Neural progenitor cell (in vitro differentiated cells): ENCODE results near the gene HRH2. TPM values are rescaled to one million over a fixed set of nuclear protein-coding genes. Genes with fewer than 3 reads are reported as not detected.

Source experiments
- DNase-seq: peaks from one replicate; pipeline ENCODE4 v3.0.0-alpha.2; 2016; ENCODE audit warnings: low spot score
- H2AFZ ChIP-seq: fragments of 200-600 bp; sonication (generic); replicated peaks from 2 replicates; pipeline ENCODE4 v1.6.1; 2016; ENCODE audit warnings: antibody characterized with exemption
- H3F3A ChIP-seq: fragments of 200-600 bp; sonication (generic); 2 replicates; pipeline ENCODE4 v1.6.1; 2016; ENCODE audit warnings: antibody characterized with exemption, low read depth
- H3K27ac ChIP-seq: fragments of 200-600 bp; sonication (generic); 2 replicates; pipeline ENCODE4 v1.5.1; 2016; ENCODE audit warnings: mild to moderate bottlenecking
- H3K27me3 ChIP-seq: fragments of 200-600 bp; sonication (generic); 2 replicates; pipeline ENCODE4 v1.6.1; 2016; ENCODE audit warnings: mild to moderate bottlenecking, moderate library complexity
- H3K36me3 ChIP-seq: fragments of 200-600 bp; sonication (generic); 2 replicates; pipeline ENCODE4 v1.5.1; 2016
- H3K4me1 ChIP-seq: fragments of 200-600 bp; sonication (generic); 2 replicates; pipeline ENCODE4 v1.6.1; 2016; ENCODE audit warnings: mixed run types
- H3K4me2 ChIP-seq: fragments of 200-600 bp; sonication (generic); 2 replicates; pipeline ENCODE4 v1.6.1; 2016
- H3K4me3 ChIP-seq: fragments of 200-600 bp; sonication (generic); 2 replicates; pipeline ENCODE4 v1.5.1; 2016
- H3K79me2 ChIP-seq: fragments of 200-600 bp; sonication (generic); 2 replicates; pipeline ENCODE4 v1.6.1; 2016; ENCODE audit warnings: low read depth
- H3K9ac ChIP-seq: fragments of 200-600 bp; sonication (generic); 2 replicates; pipeline ENCODE4 v1.6.1; 2016
- H3K9me3 ChIP-seq: fragments of 200-600 bp; sonication (generic); 2 replicates; pipeline ENCODE4 v1.5.1; 2016; ENCODE audit warnings: low read depth
- H4K20me1 ChIP-seq: fragments of 200-600 bp; sonication (generic); 2 replicates; pipeline ENCODE4 v1.6.1; 2016; ENCODE audit warnings: low read depth
- H3K27ac Mint-ChIP-seq: 3 replicates; pipeline ENCODE4 v1.8.0; 2021; ENCODE audit warnings: mixed read lengths
- H3K27me3 Mint-ChIP-seq: 2 replicates; pipeline ENCODE4 v1.8.0; 2022; ENCODE audit warnings: low read depth, mild to moderate bottlenecking, inconsistent platforms, moderate library complexity, mixed read lengths; ENCODE audit not compliant: insufficient read depth
- H3K36me3 Mint-ChIP-seq: 3 replicates; pipeline ENCODE4 v1.8.0; 2021; ENCODE audit warnings: mixed read lengths
- H3K4me1 Mint-ChIP-seq: 3 replicates; pipeline ENCODE4 v1.8.0; 2021; ENCODE audit warnings: mixed read lengths
- H3K4me3 Mint-ChIP-seq: 3 replicates; pipeline ENCODE4 v1.8.0; 2021; ENCODE audit warnings: mild to moderate bottlenecking, moderate library complexity, mixed read lengths
- H3K9me3 Mint-ChIP-seq: 3 replicates; pipeline ENCODE4 v1.8.0; 2020; ENCODE audit warnings: mixed read lengths
- EZH2 ChIP-seq: fragments of 200-600 bp; sonication (generic); IDR thresholded peaks from 2 replicates; pipeline ENCODE4 v1.6.1; 2017; ENCODE audit warnings: antibody characterized with exemption, mild to moderate bottlenecking, moderate library complexity
- EZH2phosphoT487 ChIP-seq: fragments of 200-600 bp; sonication (generic); IDR thresholded peaks from 2 replicates; pipeline ENCODE4 v1.6.1; 2017; ENCODE audit warnings: antibody characterized with exemption
- total RNA-seq: library from RNA; depleted of rRNA; stranded (reverse); fragments of >200 nt; gene quantifications from 2 replicates; pipeline ENCODE4 v1.2.3, GENCODE V29; 2015; ENCODE audit warnings: low replicate concordance
- TF ChIP-seq, protein P1 (sequence below): fragments of 200-600 bp; sonication (generic); IDR thresholded peaks from 2 replicates; pipeline ENCODE4 v1.5.1; 2017; ENCODE audit warnings: antibody characterized with exemption, mild to moderate bottlenecking

Gene HRH2
- total RNA-seq, 1 donor from 2014 or later: not detected

DNA sequence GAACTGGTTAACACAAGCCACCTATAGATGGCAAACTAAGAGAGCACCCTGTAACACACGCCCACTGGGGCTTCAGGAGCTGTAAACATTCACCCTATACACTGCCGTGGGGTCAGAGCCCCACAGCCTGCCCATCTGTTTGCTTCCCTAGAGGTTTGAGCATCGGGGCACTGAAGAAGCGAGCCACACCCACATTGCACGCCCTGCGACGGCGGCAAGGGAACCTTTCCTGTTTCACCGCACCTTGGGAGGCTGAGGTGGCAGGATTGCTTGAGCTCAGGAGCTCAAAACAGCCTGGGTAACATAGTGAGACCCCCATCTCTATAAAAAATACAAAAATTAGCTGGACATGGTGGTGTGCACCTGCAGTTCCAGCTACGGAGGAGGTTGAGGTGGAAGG lies 76.6 kb downstream of the HRH2 start:
- Histone ChIP-seq H3K9ac (no peak overlapping the region), H3K4me1 (no peaks in the 10 kb centered on the region), H3K27me3 (no peaks in the 10 kb centered on the region), H4K20me1 (peaks cover 1% of the 10 kb centered on the region), H3K79me2 (no peaks in the 10 kb centered on the region), H3K9me3 (no peaks in the 10 kb centered on the region), H3K36me3 (no peaks in the 10 kb centered on the region), H2AFZ (no peak overlapping the region), H3K4me2 (no peak overlapping the region), H3K27ac (no peak overlapping the region), H3K4me3 (no peak overlapping the region), H3F3A (peaks cover 2% of the 10 kb centered on the region)
- TF ChIP-seq EZH2 (no peak), EZH2phosphoT487 (no peak)
- TF ChIP-seq, protein P1, sequence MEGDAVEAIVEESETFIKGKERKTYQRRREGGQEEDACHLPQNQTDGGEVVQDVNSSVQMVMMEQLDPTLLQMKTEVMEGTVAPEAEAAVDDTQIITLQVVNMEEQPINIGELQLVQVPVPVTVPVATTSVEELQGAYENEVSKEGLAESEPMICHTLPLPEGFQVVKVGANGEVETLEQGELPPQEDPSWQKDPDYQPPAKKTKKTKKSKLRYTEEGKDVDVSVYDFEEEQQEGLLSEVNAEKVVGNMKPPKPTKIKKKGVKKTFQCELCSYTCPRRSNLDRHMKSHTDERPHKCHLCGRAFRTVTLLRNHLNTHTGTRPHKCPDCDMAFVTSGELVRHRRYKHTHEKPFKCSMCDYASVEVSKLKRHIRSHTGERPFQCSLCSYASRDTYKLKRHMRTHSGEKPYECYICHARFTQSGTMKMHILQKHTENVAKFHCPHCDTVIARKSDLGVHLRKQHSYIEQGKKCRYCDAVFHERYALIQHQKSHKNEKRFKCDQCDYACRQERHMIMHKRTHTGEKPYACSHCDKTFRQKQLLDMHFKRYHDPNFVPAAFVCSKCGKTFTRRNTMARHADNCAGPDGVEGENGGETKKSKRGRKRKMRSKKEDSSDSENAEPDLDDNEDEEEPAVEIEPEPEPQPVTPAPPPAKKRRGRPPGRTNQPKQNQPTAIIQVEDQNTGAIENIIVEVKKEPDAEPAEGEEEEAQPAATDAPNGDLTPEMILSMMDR: no peak
- H3K4me3 Mint-ChIP-seq: no peak overlapping the region
- H3K27ac Mint-ChIP-seq: no peak overlapping the region
- peaks cover 16% of the 10 kb centered on the region for H3K27me3 Mint-ChIP-seq
- no peaks in the 10 kb centered on the region for H3K36me3 Mint-ChIP-seq
- H3K4me1 Mint-ChIP-seq: peaks cover 19% of the 10 kb centered on the region
- no peak for DNase-seq
- H3K9me3 Mint-ChIP-seq: peaks cover 8% of the 10 kb centered on the region

DNA sequence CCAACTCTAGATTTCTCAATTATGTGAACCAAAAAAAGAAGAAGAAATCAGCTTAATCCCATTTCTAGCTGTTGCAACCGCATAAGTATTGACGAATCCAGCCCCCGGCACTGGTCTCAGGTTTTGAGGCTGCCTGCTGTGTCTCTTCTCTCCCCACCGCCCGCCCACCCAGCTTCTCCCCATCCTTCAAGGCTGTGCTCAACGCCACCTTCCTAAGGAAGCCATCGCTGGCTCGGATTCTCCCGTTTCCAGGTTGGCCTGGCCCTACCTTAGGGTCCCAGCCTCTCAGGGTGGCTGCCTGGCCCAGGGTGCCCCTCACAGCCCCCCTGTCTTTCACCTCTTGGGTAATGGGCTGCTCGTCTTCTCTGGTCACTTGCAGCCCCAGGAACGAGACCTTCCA lies 77.8 kb downstream of the HRH2 start:
- no peaks in the 10 kb centered on the region for H3K79me2 ChIP-seq
- H3K36me3 ChIP-seq: no peaks in the 10 kb centered on the region
- H3K4me3 Mint-ChIP-seq: no peak overlapping the region

DNA sequence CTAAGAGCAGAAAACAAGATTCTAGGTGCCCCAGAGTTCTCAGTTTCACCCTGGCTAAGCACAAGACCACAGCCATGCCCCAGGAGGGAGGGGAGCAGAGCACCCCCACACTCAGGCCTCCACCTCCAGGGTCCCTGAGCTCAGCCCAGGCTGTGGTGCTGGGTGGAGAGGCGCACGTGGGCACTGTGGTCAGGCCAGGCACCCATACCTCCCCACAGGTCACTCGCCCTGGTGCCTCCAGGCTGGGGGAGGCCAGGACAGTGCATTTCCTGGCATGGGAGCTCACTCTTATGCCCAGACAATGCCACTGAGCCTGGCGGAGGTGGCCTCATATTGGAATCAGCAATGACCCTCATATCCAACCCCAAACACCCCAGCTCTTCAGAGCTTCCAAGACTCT lies 78.8 kb downstream of the HRH2 start:
- no peak overlapping the region for H2AFZ ChIP-seq
- Mint-ChIP-seq H3K4me3 (no peak overlapping the region), H3K9me3 (peaks cover 8% of the 10 kb centered on the region), H3K36me3 (no peaks in the 10 kb centered on the region), H3K27ac (no peak overlapping the region), H3K4me1 (peaks cover 9% of the 10 kb centered on the region), H3K27me3 (peaks cover 16% of the 10 kb centered on the region)
- DNase-seq: no peak
- H3F3A ChIP-seq: no peaks in the 10 kb centered on the region
- TF ChIP-seq EZH2phosphoT487 (no peak), EZH2 (no peak)
- TF ChIP-seq, protein P1: no peak
- no peaks in the 10 kb centered on the region for H3K9me3 ChIP-seq
- no peaks in the 10 kb centered on the region for H3K79me2 ChIP-seq
- H3K9ac ChIP-seq: no peak overlapping the region
- no peak overlapping the region for H3K27ac ChIP-seq
- no peaks in the 10 kb centered on the region for H3K36me3 ChIP-seq
- no peak overlapping the region for H3K4me2 ChIP-seq
- H3K4me3 ChIP-seq: no peak overlapping the region
- no peaks in the 10 kb centered on the region for H4K20me1 ChIP-seq
- H3K27me3 ChIP-seq: no peaks in the 10 kb centered on the region
- H3K4me1 ChIP-seq: no peaks in the 10 kb centered on the region

More for the DNA sequence above, 77.8 kb downstream of the HRH2 start:
- Histone ChIP-seq H3K27me3 (no peaks in the 10 kb centered on the region), H3K27ac (no peak overlapping the region), H3F3A (no peaks in the 10 kb centered on the region), H3K9me3 (no peaks in the 10 kb centered on the region), H2AFZ (no peak overlapping the region), H3K9ac (no peak overlapping the region), H3K4me1 (no peaks in the 10 kb centered on the region), H3K4me3 (no peak overlapping the region), H4K20me1 (no peaks in the 10 kb centered on the region), H3K4me2 (no peak overlapping the region)
- H3K36me3 Mint-ChIP-seq: no peaks in the 10 kb centered on the region
- no peak for DNase-seq
- TF ChIP-seq, protein P1: no peak
- TF ChIP-seq EZH2: no peak
- TF ChIP-seq EZH2phosphoT487: no peak
- peaks cover 8% of the 10 kb centered on the region for H3K9me3 Mint-ChIP-seq
- peaks cover 10% of the 10 kb centered on the region for H3K4me1 Mint-ChIP-seq
- H3K27ac Mint-ChIP-seq: no peak overlapping the region
- peaks cover 17% of the 10 kb centered on the region for H3K27me3 Mint-ChIP-seq
